ENCODE data around the gene TAC4. TPM values are rescaled to one million over a fixed set of nuclear protein-coding genes. Genes with fewer than 3 reads are reported as not detected.

TAC4 gene
- total and polyA plus RNA-seq, 2 experiments from 2014 or later: not detected

GRCh38 chr17:49875685-49876084, 27.8 kb upstream of the TAC4 start (continued):
- no peak for TF ChIP-seq REST (IDR thresholded peaks at IDR 0.05; ENCODE audit: unreplicated experiment)
- TF ChIP-seq, protein P1, sequence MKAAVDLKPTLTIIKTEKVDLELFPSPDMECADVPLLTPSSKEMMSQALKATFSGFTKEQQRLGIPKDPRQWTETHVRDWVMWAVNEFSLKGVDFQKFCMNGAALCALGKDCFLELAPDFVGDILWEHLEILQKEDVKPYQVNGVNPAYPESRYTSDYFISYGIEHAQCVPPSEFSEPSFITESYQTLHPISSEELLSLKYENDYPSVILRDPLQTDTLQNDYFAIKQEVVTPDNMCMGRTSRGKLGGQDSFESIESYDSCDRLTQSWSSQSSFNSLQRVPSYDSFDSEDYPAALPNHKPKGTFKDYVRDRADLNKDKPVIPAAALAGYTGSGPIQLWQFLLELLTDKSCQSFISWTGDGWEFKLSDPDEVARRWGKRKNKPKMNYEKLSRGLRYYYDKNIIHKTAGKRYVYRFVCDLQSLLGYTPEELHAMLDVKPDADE (IDR thresholded peaks at IDR 0.05): no peak
- TF ChIP-seq EZH2 (IDR thresholded peaks at IDR 0.05; ENCODE audit: low read depth, unreplicated experiment): no peak

DNA sequence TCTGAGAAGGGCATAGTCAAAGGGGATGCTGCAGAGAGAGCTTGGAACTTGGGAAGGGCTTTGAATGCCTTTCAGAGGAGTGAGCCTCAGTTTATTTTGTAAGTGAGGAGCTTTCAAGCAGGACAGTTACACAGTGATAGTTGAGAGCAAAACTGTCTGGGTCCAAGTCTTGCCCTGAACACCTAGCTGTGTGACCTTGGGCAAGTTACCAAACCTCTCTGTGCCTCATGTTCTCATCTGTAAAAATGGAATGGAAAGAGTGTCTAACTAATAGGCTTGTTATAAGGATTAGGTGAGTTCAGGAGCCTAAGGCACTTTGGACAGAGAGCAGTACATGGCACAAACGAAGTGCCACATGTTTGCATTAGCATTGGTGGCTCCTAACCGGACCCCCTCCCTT, 27.0 kb upstream of the TAC4 start:
- H3K4me3 ChIP-seq: no peak overlapping the region
- TF ChIP-seq ZNF331 (CRISPR knock-in tag; IDR thresholded peaks at IDR 0.05; ENCODE audit: low read depth): no peak
- TF ChIP-seq REST (IDR thresholded peaks at IDR 0.05; ENCODE audit: unreplicated experiment): no peak
- TF ChIP-seq EZH2 (IDR thresholded peaks at IDR 0.05; ENCODE audit: low read depth, unreplicated experiment): no peak
- TF ChIP-seq JUNB (IDR thresholded peaks at IDR 0.05; ENCODE audit: unreplicated experiment): no peak
- TF ChIP-seq, protein P2, sequence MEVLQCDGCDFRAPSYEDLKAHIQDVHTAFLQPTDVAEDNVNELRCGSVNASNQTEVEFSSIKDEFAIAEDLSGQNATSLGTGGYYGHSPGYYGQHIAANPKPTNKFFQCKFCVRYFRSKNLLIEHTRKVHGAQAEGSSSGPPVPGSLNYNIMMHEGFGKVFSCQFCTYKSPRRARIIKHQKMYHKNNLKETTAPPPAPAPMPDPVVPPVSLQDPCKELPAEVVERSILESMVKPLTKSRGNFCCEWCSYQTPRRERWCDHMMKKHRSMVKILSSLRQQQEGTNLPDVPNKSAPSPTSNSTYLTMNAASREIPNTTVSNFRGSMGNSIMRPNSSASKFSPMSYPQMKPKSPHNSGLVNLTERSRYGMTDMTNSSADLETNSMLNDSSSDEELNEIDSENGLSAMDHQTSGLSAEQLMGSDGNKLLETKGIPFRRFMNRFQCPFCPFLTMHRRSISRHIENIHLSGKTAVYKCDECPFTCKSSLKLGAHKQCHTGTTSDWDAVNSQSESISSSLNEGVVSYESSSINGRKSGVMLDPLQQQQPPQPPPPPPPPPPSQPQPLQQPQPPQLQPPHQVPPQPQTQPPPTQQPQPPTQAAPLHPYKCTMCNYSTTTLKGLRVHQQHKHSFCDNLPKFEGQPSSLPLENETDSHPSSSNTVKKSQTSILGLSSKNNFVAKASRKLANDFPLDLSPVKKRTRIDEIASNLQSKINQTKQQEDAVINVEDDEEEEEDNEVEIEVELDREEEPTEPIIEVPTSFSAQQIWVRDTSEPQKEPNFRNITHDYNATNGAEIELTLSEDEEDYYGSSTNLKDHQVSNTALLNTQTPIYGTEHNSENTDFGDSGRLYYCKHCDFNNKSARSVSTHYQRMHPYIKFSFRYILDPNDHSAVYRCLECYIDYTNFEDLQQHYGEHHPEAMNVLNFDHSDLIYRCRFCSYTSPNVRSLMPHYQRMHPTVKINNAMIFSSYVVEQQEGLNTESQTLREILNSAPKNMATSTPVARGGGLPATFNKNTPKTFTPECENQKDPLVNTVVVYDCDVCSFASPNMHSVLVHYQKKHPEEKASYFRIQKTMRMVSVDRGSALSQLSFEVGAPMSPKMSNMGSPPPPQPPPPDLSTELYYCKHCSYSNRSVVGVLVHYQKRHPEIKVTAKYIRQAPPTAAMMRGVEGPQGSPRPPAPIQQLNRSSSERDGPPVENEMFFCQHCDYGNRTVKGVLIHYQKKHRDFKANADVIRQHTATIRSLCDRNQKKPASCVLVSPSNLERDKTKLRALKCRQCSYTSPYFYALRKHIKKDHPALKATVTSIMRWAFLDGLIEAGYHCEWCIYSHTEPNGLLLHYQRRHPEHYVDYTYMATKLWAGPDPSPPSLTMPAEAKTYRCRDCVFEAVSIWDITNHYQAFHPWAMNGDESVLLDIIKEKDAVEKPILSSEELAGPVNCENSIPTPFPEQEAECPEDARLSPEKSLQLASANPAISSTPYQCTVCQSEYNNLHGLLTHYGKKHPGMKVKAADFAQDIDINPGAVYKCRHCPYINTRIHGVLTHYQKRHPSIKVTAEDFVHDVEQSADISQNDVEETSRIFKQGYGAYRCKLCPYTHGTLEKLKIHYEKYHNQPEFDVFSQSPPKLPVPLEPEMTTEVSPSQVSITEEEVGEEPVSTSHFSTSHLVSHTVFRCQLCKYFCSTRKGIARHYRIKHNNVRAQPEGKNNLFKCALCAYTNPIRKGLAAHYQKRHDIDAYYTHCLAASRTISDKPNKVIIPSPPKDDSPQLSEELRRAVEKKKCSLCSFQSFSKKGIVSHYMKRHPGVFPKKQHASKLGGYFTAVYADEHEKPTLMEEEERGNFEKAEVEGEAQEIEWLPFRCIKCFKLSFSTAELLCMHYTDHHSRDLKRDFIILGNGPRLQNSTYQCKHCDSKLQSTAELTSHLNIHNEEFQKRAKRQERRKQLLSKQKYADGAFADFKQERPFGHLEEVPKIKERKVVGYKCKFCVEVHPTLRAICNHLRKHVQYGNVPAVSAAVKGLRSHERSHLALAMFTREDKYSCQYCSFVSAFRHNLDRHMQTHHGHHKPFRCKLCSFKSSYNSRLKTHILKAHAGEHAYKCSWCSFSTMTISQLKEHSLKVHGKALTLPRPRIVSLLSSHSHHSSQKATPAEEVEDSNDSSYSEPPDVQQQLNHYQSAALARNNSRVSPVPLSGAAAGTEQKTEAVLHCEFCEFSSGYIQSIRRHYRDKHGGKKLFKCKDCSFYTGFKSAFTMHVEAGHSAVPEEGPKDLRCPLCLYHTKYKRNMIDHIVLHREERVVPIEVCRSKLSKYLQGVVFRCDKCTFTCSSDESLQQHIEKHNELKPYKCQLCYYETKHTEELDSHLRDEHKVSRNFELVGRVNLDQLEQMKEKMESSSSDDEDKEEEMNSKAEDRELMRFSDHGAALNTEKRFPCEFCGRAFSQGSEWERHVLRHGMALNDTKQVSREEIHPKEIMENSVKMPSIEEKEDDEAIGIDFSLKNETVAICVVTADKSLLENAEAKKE (CRISPR knock-in tag; IDR thresholded peaks at IDR 0.05): no peak
- no peak for TF ChIP-seq NANOG (IDR thresholded peaks at IDR 0.05; ENCODE audit: borderline replicate concordance)
- TF ChIP-seq STAT1 (IDR thresholded peaks at IDR 0.05; ENCODE audit: unreplicated experiment): no peak
- no peak for TF ChIP-seq CREB1 (CRISPR knock-in tag; IDR thresholded peaks at IDR 0.05; ENCODE audit: low read depth)
- no peak overlapping the region for H2AFZ ChIP-seq
- H3K9me2 ChIP-seq (ENCODE audit: insufficient read depth): no peaks in the 10 kb centered on the region
- Mint-ChIP-seq H3K9me3 (no peaks in the 10 kb centered on the region), H3K36me3 (ENCODE audit: low read depth) (no peaks in the 10 kb centered on the region; the same call in 2 of the 3 replicates), H3K4me1 (peaks cover 36% of the 10 kb centered on the region), H3K27ac (no peak overlapping the region), H3K27me3 (ENCODE audit: insufficient read depth, low read depth, poor library complexity) (peaks cover 20% of the 10 kb centered on the region), H3K4me3 (no peak overlapping the region)
- no peak overlapping the region for H3K27ac ChIP-seq (ENCODE audit: low read depth)
- no peaks in the 10 kb centered on the region for H3K79me2 ChIP-seq (replicated peaks; ENCODE audit: insufficient read depth)
- no peaks in the 10 kb centered on the region for H3F3A ChIP-seq (replicated peaks; ENCODE audit: low read depth)
- DNase-seq (ENCODE audit: low spot score): no peak
- no peaks in the 10 kb centered on the region; the same call in 1 of the 2 replicates for H4K20me1 ChIP-seq (replicated peaks; ENCODE audit: insufficient read depth)
- H3K4me1 ChIP-seq (ENCODE audit: insufficient read depth): peaks cover 13% of the 10 kb centered on the region
- ATAC-seq: no peak
- no peak overlapping the region for H3K4me2 ChIP-seq
- no peaks in the 10 kb centered on the region for H3K36me3 ChIP-seq (ENCODE audit: insufficient read depth)
- H3K27me3 ChIP-seq (ENCODE audit: insufficient read depth): peaks cover 11% of the 10 kb centered on the region
